Measurements from ENCODE around the gene BEST3.
A peak's percentile ranks its signal among the peaks of the same experiment; 100 is the strongest.
"Not testable (repeated sequence)": the region's sequence is repeated elsewhere in the genome, so short reads cannot be mapped to it uniquely, and the experiment has no call there.

DNA sequence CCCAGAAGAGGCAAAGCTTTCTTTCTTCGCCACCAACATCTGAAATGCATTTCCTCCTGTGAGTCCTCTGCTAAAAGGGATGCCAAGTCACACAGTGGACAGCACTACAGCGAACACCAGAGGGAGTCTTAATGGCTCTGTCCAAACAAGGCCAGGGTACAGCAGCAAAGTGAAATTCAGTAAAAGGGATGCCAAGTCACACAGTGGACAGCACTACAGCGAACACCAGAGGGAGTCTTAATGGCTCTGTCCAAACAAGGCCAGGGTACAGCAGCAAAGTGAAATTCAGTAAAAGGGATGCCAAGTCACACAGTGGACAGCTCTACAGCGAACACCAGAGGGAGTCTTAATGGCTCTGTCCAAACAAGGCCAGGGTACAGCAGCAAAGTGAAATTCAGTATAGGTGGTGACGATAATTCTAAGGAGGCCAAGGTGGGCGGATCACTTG, 34.1 kb downstream of the BEST3 start:
- TF ChIP-seq, protein P1, sequence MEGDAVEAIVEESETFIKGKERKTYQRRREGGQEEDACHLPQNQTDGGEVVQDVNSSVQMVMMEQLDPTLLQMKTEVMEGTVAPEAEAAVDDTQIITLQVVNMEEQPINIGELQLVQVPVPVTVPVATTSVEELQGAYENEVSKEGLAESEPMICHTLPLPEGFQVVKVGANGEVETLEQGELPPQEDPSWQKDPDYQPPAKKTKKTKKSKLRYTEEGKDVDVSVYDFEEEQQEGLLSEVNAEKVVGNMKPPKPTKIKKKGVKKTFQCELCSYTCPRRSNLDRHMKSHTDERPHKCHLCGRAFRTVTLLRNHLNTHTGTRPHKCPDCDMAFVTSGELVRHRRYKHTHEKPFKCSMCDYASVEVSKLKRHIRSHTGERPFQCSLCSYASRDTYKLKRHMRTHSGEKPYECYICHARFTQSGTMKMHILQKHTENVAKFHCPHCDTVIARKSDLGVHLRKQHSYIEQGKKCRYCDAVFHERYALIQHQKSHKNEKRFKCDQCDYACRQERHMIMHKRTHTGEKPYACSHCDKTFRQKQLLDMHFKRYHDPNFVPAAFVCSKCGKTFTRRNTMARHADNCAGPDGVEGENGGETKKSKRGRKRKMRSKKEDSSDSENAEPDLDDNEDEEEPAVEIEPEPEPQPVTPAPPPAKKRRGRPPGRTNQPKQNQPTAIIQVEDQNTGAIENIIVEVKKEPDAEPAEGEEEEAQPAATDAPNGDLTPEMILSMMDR (conservative IDR thresholded peaks at IDR 0.05; ENCODE audit: low read depth in 2 of 2) = peak in 1 of 2 experiments; percentile 19; a peak in 2 of 4 replicates
- not testable (repeated sequence) for TF ChIP-seq CREB1 (CRISPR knock-in tag; IDR thresholded peaks at IDR 0.05; ENCODE audit: low read depth); POLR2AphosphoS5 (IDR thresholded peaks at IDR 0.05; ENCODE audit: low read depth); EZH2 (IDR thresholded peaks at IDR 0.05; ENCODE audit: low read depth, unreplicated experiment); STAT1 (IDR thresholded peaks at IDR 0.05; ENCODE audit: unreplicated experiment); EZH2phosphoT487 (IDR thresholded peaks at IDR 0.05; ENCODE audit: unreplicated experiment); ZNF331 (CRISPR knock-in tag; IDR thresholded peaks at IDR 0.05; ENCODE audit: low read depth); JUNB (IDR thresholded peaks at IDR 0.05; ENCODE audit: unreplicated experiment); ZNF114 (CRISPR knock-in tag; IDR thresholded peaks at IDR 0.05); NANOG (IDR thresholded peaks at IDR 0.05; ENCODE audit: borderline replicate concordance)
- TF ChIP-seq, protein P2, sequence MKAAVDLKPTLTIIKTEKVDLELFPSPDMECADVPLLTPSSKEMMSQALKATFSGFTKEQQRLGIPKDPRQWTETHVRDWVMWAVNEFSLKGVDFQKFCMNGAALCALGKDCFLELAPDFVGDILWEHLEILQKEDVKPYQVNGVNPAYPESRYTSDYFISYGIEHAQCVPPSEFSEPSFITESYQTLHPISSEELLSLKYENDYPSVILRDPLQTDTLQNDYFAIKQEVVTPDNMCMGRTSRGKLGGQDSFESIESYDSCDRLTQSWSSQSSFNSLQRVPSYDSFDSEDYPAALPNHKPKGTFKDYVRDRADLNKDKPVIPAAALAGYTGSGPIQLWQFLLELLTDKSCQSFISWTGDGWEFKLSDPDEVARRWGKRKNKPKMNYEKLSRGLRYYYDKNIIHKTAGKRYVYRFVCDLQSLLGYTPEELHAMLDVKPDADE (IDR thresholded peaks at IDR 0.05) = not testable (repeated sequence)
- TF ChIP-seq, protein P3, sequence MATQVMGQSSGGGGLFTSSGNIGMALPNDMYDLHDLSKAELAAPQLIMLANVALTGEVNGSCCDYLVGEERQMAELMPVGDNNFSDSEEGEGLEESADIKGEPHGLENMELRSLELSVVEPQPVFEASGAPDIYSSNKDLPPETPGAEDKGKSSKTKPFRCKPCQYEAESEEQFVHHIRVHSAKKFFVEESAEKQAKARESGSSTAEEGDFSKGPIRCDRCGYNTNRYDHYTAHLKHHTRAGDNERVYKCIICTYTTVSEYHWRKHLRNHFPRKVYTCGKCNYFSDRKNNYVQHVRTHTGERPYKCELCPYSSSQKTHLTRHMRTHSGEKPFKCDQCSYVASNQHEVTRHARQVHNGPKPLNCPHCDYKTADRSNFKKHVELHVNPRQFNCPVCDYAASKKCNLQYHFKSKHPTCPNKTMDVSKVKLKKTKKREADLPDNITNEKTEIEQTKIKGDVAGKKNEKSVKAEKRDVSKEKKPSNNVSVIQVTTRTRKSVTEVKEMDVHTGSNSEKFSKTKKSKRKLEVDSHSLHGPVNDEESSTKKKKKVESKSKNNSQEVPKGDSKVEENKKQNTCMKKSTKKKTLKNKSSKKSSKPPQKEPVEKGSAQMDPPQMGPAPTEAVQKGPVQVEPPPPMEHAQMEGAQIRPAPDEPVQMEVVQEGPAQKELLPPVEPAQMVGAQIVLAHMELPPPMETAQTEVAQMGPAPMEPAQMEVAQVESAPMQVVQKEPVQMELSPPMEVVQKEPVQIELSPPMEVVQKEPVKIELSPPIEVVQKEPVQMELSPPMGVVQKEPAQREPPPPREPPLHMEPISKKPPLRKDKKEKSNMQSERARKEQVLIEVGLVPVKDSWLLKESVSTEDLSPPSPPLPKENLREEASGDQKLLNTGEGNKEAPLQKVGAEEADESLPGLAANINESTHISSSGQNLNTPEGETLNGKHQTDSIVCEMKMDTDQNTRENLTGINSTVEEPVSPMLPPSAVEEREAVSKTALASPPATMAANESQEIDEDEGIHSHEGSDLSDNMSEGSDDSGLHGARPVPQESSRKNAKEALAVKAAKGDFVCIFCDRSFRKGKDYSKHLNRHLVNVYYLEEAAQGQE (IDR thresholded peaks at IDR 0.05; ENCODE audit: unreplicated experiment) = not testable (repeated sequence)

Data from GM23338 (cell line).